Germinal center (tissue), 1 donor: Measurements from ENCODE around the gene SPRING1.
A peak's percentile ranks its signal among the peaks of the same experiment; 100 is the strongest.
"Not testable (repeated sequence)": the region's sequence is repeated elsewhere in the genome, so short reads cannot be mapped to it uniquely, and the experiment has no call there.

Experiments used
- DNase-seq: peaks from one replicate; pipeline ENCODE4 v3.0.0; 2012; ENCODE audit warnings: mixed read lengths, low spot score

The SPRING1 gene, protein sequence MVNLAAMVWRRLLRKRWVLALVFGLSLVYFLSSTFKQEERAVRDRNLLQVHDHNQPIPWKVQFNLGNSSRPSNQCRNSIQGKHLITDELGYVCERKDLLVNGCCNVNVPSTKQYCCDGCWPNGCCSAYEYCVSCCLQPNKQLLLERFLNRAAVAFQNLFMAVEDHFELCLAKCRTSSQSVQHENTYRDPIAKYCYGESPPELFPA

GRCh38 chr12:116737774-116738657, at the start of gene SPRING1, which contains the start of gene RNFT2:
Gene SPRING1 (minus strand): TSS chr12:116738069. CDS start chr12:116737900, 169 bp downstream.
Gene RNFT2 (plus strand): TSS chr12:116738315. CDS start chr12:116740498, 2,183 bp downstream.
- peak; percentile 100 for DNase-seq

- no peak for DNase-seq
Observed at GRCh38 chr12:116784238-116784612, 46.4 kb upstream of the SPRING1 start.

DNA sequence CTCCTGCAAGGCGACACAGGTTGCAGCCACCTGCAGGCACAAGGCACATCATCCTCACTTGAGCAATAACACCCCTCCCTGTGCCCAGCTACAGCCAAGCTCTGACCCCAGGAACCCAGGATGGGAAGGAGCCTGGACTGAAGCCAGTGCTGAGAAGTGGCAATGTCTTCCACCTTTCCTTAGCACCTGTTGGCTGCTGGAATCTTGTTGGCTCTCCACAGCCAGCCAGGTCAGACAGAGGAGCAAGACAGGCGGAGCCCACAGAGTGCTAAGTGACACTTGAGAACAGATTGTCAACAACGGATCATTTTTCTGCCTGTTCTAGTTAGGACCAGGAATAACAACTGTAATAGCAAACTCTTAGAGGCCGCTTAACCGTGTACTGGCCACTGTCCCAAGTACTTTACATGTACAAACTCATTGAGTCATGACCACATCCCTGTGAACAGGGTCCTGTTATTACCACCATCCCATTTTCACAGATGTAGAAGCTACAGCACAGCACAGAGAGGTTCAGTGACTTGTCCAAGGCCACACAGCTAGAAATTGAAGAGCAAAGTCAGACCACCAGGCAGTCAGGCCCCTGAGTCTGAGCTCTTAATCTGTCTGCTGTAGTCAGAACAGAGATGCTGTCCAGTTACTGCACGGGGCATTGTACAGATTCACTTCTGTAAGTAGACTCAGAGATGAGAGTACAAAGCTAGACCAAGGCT, 45.8 kb upstream of the SPRING1 start:
- no peak for DNase-seq

- no peak for DNase-seq
Observed at GRCh38 chr12:116780942-116781341, 43.1 kb upstream of the SPRING1 start.

DNA sequence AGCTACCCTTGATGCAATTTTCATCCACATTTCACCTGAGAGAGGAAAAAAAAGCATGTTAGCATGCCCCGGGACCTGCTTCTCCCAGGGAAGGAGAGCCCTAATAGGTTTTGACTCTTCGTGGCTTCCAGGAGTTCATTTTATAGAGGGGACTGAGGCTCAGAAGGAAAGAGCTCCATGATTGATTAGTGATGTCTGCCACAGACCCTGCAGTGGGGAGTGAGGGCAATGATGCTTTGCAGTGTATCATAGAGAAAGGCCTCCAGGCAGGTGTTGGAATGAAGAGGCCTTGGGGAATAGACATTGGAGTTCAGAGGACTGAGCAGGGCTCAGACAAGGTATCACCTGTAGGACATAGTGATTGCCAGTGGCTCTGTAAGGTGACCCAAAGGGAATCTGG, 41.7 kb upstream of the SPRING1 start:
- no peak for DNase-seq

DNA sequence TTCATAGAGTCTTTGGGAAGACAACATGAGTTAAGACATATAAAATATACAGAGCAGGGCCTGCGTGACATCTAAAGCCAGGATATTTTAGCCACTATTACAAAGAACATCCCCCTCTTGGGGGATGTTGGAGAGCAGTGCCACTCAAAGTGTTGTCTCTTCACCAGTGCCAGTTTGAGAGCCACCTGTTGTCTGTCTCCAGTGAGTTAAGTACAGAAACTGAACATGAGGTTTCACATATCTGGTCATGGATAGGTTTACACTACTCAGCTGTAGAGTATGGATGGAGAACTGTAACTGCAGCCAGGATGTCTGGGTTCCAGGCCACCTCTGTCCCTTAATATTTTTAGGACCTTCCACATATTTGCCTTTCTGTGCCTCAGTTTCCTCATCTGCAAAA, 39.4 kb upstream of the SPRING1 start:
- DNase-seq, result no peak

- no peak for DNase-seq
Observed at GRCh38 chr12:116774020-116774419, 36.2 kb upstream of the SPRING1 start.

DNA sequence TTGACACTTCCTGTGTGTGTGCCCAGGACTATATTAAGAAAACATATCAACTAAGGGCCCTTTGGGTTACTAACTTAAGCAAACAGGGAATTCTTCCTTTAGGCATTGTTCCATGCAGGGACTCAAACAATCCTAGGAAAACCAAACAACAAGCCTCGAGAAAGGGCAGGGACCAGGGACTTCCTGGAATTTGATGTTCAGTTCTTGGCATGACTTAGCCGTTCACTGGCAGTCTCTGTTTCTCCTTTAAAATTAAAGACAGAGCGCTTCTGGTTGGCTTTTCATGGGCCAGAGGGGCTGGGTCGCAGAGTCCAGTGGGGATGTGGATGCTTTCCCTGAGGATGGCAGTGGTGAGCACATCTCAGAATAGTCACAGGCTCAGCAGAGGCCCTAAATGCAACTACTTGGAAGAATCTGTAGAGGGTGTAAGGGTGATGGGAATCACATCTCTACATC, 35.4 kb upstream of the SPRING1 start:
- DNase-seq, result no peak

DNA sequence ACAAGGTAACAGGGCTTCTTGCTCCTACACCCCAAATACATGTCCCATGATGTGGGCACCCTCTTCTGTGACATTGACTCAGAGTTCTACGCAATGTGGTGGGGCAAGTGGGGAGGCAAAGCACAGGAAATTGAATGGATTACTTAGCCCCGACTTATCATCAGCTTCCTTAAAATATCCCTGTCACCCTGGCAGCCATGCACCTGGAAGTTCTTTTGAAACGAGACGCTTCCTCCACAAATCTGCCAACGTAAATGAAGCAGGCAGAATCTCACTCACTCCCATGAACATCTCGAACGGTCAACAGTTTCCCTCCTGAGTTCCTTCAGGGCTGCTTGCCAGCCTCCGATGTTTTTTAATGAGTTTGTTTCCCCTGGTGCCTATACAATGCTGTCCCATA, 33.8 kb upstream of the SPRING1 start:
- DNase-seq, result no peak

DNA sequence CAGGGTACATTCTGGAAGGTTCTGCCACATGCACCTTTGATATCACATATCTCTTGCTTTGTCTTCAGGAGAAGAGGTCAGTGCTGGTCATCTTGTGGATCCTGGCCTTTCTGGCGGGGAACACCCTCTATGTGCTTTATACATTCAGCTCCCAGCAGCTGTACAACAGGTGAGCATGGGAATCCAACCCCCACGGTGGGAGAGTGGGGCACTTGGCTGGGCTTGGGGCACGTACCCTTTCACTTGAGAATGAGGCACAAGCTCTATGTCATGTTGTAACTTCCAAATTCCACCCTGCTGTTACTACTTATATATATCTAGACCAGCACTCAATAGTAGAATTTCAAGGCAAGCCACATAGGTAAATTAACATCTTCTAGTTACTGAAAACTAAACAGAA, 28.9 kb upstream of the SPRING1 start:
- no peak for DNase-seq

GRCh38 chr12:116766285-116766684, 28.4 kb upstream of the SPRING1 start:
- DNase-seq, result no peak

DNA sequence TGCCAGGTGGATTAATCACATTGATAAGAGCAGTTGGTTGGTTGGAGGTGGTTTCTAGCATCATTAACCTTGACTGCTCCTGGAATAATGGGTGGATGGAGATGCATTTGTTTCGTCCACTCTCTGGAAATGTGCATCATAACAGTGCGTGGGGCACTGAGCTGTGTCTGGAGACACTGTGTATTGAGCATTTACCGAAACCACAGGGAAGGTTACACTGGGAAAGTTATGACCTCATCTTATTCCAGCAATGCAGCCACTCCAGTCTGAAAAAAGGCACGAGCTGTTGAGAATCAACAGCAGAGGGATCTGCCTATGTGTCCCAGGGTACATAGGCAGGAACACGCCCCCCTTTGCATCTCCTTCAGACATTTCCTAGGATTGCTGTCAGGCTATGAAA, 27.4 kb upstream of the SPRING1 start:
- no peak for DNase-seq

DNA sequence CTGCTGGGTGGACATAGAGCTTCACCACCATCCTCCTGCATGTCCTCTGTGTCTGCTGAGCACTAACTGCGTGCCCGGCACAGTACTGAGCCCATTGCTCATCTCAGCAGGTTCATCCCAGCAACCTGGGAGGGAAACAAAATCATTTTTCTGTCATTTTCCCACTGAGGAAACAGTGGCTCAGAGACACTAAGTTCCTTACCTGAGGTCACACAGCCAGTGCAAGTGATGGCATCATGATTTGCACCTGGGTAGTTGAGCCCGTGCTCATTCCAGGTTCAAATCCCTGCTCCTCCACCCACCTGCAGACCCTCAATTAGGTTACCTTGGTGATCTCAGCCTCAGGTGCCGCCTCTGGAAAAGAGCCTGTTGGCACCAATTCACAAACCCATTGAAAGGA, 23.6 kb upstream of the SPRING1 start:
- DNase-seq, result no peak

- DNase-seq, result no peak
Observed at GRCh38 chr12:116760622-116761020, 22.8 kb upstream of the SPRING1 start.

DNA sequence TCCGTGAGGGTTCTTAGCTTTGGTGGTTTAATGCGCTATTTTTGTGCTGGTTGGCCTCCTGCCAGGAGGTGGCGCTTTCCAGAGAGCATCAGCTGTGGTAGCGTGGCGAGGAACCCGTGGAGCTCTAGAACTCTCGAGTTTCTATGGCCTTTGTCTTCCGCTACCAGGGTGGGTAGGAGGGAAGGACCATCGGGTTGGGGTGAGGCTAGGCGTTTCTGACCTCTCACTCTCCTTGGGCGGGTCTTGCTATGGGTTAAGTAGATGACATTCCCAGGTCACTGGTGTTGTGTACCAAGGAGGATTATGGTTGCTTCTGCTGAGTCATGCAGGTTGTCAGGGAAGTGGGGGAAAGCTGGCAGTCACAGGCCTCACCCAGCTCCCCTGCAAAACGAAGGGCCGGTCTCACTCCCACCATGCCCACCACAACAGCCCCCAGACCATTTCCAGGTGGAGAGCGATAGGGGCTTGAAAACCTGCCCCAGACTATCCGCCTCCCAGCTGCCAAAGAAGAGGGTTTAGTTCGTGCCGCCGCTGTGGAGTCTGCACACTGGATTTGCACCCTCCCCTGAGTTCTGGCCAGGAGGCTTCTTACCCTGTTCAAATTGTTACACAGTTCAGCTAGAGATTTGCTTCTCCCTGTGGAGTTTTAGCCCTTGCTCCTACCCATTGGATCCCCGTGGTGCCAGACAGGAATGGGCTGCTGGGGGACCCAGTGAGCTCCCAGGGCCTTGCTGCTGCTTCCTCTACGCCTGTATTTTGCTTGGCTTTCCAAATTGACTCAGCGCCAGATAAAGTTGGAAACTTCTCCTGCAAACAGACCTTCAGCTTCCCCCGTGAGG, 22.1 kb upstream of the SPRING1 start:
- peak; percentile 17 for DNase-seq

- DNase-seq, result not testable (repeated sequence)
Observed at GRCh38 chr12:116754783-116755182, 16.9 kb upstream of the SPRING1 start.

GRCh38 chr12:116754097-116754496, 16.2 kb upstream of the SPRING1 start:
- DNase-seq, result not testable (repeated sequence)

- DNase-seq, result no peak
Observed at GRCh38 chr12:116750298-116750697, 12.4 kb upstream of the SPRING1 start.

GRCh38 chr12:116749884-116750283, 12.0 kb upstream of the SPRING1 start:
- no peak for DNase-seq

DNA sequence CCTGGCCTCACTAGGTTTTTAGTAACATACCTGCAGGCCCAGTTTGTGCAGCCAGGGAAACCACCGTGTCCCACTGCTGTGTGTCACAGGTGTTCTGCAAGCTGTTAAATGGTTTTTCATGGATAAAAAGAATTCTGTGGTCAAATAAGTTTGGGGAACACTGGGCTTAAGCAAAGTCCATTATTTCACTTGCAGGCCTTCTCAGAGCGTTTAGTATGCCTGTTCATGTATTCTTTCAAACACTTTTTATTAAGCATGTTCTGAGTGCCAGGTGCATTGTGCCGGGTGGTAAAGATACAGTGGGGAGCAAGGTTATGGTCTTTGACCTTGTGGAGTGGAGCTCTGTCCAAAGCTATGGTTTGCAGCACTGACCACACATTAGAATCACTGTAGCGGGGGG, 7.7 kb upstream of the SPRING1 start:
- no peak for DNase-seq

- DNase-seq, result no peak
Observed at GRCh38 chr12:116744766-116745165, 6.9 kb upstream of the SPRING1 start.

DNA sequence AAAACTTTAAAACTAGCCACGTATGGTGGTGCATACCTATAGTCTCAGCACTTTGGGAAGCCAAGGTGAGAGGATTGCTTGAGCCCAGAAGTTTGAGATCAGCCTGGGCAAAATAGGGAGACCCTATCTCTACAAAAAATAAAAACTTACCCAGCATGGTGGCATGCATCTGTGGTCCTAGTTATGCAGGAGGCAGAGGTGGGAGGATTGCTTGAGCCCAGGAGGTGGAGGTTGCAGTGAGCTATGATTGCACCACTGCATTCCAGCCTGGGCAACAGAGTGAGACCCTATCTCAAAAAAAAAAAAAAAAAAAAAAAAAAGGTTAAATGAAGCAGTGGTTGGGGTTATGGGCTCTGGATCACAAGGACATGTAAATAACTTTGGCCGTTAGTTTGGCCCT, 4.9 kb upstream of the SPRING1 start:
- DNase-seq, result not testable (repeated sequence)
